Peyer's patch (tissue), 4 donors: ENCODE data around the gene STK39.

Experiments
- POLR2A ChIP-seq, 2 donors: fragments of 450-650 bp; IDR thresholded peaks; one replicate each; pipeline ENCODE4 v1.5.1; 2017; ENCODE audit warnings: antibody characterized with exemption in 2 of 2, mild to moderate bottlenecking in 2 of 2, moderate library complexity in 2 of 2
- TF ChIP-seq, protein P1 (sequence below), 6 experiments: fragments of 450-650 bp in 4 of 6; fragments of 200-600 bp in 2 of 6; sonication (generic) in 1 of 6; IDR thresholded peaks; one replicate each; pipeline ENCODE4 v1.5.1; 2017 to 2019; ENCODE audit warnings: antibody characterized with exemption in 6 of 6, mild to moderate bottlenecking in 3 of 6, moderate library complexity in 1 of 6

DNA sequence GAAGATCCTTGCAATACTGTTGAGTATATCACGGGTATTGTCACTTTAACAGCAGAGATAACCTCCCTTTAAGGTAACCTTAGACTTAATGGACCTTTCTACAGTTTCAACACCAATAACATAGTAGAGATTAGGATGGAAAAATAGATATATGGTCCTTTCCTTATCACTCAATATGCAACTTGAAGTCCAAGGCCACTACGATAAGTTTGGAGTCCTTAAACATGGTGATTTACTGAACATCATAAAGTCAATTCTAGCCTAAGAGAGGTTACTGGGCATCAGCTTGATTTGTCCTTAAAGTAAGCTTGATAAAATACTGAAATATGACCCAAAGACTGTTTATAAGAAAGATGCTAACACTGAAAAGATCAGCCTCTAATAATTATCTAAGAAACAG is 203.2 kb downstream of the STK39 start:
- no peak for TF ChIP-seq POLR2A (IDR thresholded peaks at IDR 0.05)
- TF ChIP-seq, protein P1, sequence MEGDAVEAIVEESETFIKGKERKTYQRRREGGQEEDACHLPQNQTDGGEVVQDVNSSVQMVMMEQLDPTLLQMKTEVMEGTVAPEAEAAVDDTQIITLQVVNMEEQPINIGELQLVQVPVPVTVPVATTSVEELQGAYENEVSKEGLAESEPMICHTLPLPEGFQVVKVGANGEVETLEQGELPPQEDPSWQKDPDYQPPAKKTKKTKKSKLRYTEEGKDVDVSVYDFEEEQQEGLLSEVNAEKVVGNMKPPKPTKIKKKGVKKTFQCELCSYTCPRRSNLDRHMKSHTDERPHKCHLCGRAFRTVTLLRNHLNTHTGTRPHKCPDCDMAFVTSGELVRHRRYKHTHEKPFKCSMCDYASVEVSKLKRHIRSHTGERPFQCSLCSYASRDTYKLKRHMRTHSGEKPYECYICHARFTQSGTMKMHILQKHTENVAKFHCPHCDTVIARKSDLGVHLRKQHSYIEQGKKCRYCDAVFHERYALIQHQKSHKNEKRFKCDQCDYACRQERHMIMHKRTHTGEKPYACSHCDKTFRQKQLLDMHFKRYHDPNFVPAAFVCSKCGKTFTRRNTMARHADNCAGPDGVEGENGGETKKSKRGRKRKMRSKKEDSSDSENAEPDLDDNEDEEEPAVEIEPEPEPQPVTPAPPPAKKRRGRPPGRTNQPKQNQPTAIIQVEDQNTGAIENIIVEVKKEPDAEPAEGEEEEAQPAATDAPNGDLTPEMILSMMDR (IDR thresholded peaks at IDR 0.05) = no peak
